ENCODE results near the gene SPATS2L. TPM values are rescaled to one million over a fixed set of nuclear protein-coding genes. Genes with fewer than 3 reads are reported as not detected.

The SPATS2L gene
- total RNA-seq, 1 donor from 2014 or later = 97.8 TPM

- TF ChIP-seq CTCF (conservative IDR thresholded peaks at IDR 0.05) = no peak
- no peak for DNase-seq (ENCODE audit: extremely low spot score, unreplicated experiment)
- no peaks in the 10 kb centered on the region for H3K27me3 Mint-ChIP-seq
- H3K9me3 Mint-ChIP-seq = no peaks in the 10 kb centered on the region
- no peak overlapping the region for H3K4me3 Mint-ChIP-seq
- H3K27ac Mint-ChIP-seq = no peak overlapping the region
- peaks cover 43% of the 10 kb centered on the region for H3K36me3 Mint-ChIP-seq
- H3K4me1 Mint-ChIP-seq (ENCODE audit: unreplicated experiment) = peaks cover 23% of the 10 kb centered on the region
These were observed 114.8 kb downstream of the SPATS2L start for GRCh38 chr2:200421270-200421669.

GRCh38 chr2:200422071-200422470 is 115.6 kb downstream of the SPATS2L start:
- Mint-ChIP-seq H3K4me1 (ENCODE audit: unreplicated experiment) (peaks cover 23% of the 10 kb centered on the region), H3K9me3 (no peaks in the 10 kb centered on the region), H3K27me3 (no peaks in the 10 kb centered on the region), H3K36me3 (peaks cover 42% of the 10 kb centered on the region), H3K4me3 (no peak overlapping the region), H3K27ac (no peak overlapping the region)
- DNase-seq (ENCODE audit: extremely low spot score, unreplicated experiment) = no peak
- no peak for TF ChIP-seq CTCF (conservative IDR thresholded peaks at IDR 0.05)

GRCh38 chr2:200422532-200423261 is 116.2 kb downstream of the SPATS2L start:
- H3K9me3 Mint-ChIP-seq = no peaks in the 10 kb centered on the region
- H3K27ac Mint-ChIP-seq = peak overlapping the region; percentile 21
- H3K27me3 Mint-ChIP-seq = no peaks in the 10 kb centered on the region
- TF ChIP-seq CTCF (conservative IDR thresholded peaks at IDR 0.05) = peak; percentile 51
- no peak for DNase-seq (ENCODE audit: extremely low spot score, unreplicated experiment)
- H3K36me3 Mint-ChIP-seq = peaks cover 36% of the 10 kb centered on the region
- H3K4me3 Mint-ChIP-seq = no peak overlapping the region
- H3K4me1 Mint-ChIP-seq (ENCODE audit: unreplicated experiment) = peaks cover 18% of the 10 kb centered on the region

- Mint-ChIP-seq H3K4me1 (ENCODE audit: unreplicated experiment) (peaks cover 18% of the 10 kb centered on the region), H3K36me3 (peaks cover 33% of the 10 kb centered on the region), H3K9me3 (no peaks in the 10 kb centered on the region), H3K27ac (no peak overlapping the region), H3K27me3 (no peaks in the 10 kb centered on the region), H3K4me3 (no peak overlapping the region)
- no peak for TF ChIP-seq CTCF (conservative IDR thresholded peaks at IDR 0.05)
- no peak for DNase-seq (ENCODE audit: extremely low spot score, unreplicated experiment)
These were observed 117.0 kb downstream of the SPATS2L start for GRCh38 chr2:200423541-200423940.

- H3K4me3 Mint-ChIP-seq = no peak overlapping the region
- DNase-seq (ENCODE audit: extremely low spot score, unreplicated experiment) = no peak
- TF ChIP-seq CTCF (conservative IDR thresholded peaks at IDR 0.05) = no peak
- H3K36me3 Mint-ChIP-seq = peaks cover 26% of the 10 kb centered on the region
- H3K27ac Mint-ChIP-seq = no peak overlapping the region
- peaks cover 22% of the 10 kb centered on the region for H3K4me1 Mint-ChIP-seq (ENCODE audit: unreplicated experiment)
- no peaks in the 10 kb centered on the region for H3K9me3 Mint-ChIP-seq
- no peaks in the 10 kb centered on the region for H3K27me3 Mint-ChIP-seq
These were observed 118.7 kb downstream of the SPATS2L start for GRCh38 chr2:200425026-200425821.
